Keratinocyte (primary cell): ENCODE measurements around the gene CRYGC. TPM values are rescaled to one million over a fixed set of nuclear protein-coding genes. Genes with fewer than 3 reads are reported as not detected.

Source experiments
- DNase-seq: peaks from one replicate; pipeline ENCODE4 v3.0.0-alpha.2; 2011; ENCODE audit warnings: low read depth, missing footprints, low spot score
- FAIRE-seq: peaks from 2 replicates; lab custom pipeline; 2011; peaks lifted over from hg19 to GRCh38; lab: Jason Lieb, UNC
- H2AFZ ChIP-seq: 2 replicates; pipeline ENCODE4 v1.6.0; 2012; ENCODE audit warnings: low read length, control low read depth, inconsistent platforms; ENCODE audit not compliant: control insufficient read depth
- H3K27ac ChIP-seq: 2 replicates; pipeline ENCODE4 v1.5.1; 2011; ENCODE audit warnings: low read length; ENCODE audit not compliant: control insufficient read depth, insufficient read depth
- H3K27me3 ChIP-seq: 3 replicates; pipeline ENCODE4 v1.6.0; 2011; ENCODE audit warnings: low read length; ENCODE audit not compliant: control insufficient read depth, insufficient read depth; ENCODE audit errors: extremely low read depth
- H3K36me3 ChIP-seq, 2 experiments: 2 replicates in 1 of 2; 3 replicates in 1 of 2; pipeline ENCODE4 v1.5.1; 2011; ENCODE audit warnings: low read length in 2 of 2, mild to moderate bottlenecking in 1 of 2; ENCODE audit not compliant: control insufficient read depth in 2 of 2, insufficient read depth in 2 of 2; ENCODE audit errors: extremely low read depth in 1 of 2
- H3K4me1 ChIP-seq: 3 replicates; pipeline ENCODE4 v1.5.1; 2011; ENCODE audit warnings: low read length; ENCODE audit not compliant: control insufficient read depth, insufficient read depth; ENCODE audit errors: extremely low read depth
- H3K4me2 ChIP-seq: 3 replicates; pipeline ENCODE4 v1.6.0; 2011; ENCODE audit warnings: low read depth, low read length; ENCODE audit not compliant: control insufficient read depth, insufficient read depth; ENCODE audit errors: extremely low read depth
- H3K4me3 ChIP-seq, 3 experiments: fragments of 200-600 bp in 1 of 3; sonication (generic) in 1 of 3; 2 replicates in 2 of 3; 3 replicates in 1 of 3; pipeline ENCODE4 v1.5.1; 2011 to 2016; ENCODE audit warnings: low read length in 3 of 3, mild to moderate bottlenecking in 3 of 3, control low read depth in 2 of 3, inconsistent platforms in 1 of 3, low read depth in 1 of 3, mixed read lengths in 1 of 3, mixed run types in 1 of 3, moderate library complexity in 1 of 3; ENCODE audit not compliant: control insufficient read depth in 2 of 3, insufficient read depth in 2 of 3; ENCODE audit errors: extremely low read depth in 1 of 3
- H3K79me2 ChIP-seq: 2 replicates; pipeline ENCODE4 v1.6.0; 2012; ENCODE audit warnings: low read length; ENCODE audit not compliant: control insufficient read depth, insufficient read depth
- H3K9ac ChIP-seq: 3 replicates; pipeline ENCODE4 v1.6.0; 2011; ENCODE audit warnings: low read length; ENCODE audit not compliant: control insufficient read depth, insufficient read depth; ENCODE audit errors: extremely low read depth
- H3K9me1 ChIP-seq: 3 replicates; pipeline ENCODE4 v1.6.0; 2011; ENCODE audit warnings: low read length; ENCODE audit not compliant: control insufficient read depth, insufficient read depth; ENCODE audit errors: extremely low read depth
- H3K9me3 ChIP-seq: 2 replicates; pipeline ENCODE4 v1.5.1; 2012; ENCODE audit warnings: low read depth, low read length; ENCODE audit not compliant: control insufficient read depth
- H4K20me1 ChIP-seq: 3 replicates; pipeline ENCODE4 v1.6.0; 2011; ENCODE audit warnings: low read length; ENCODE audit not compliant: control insufficient read depth, insufficient read depth; ENCODE audit errors: extremely low read depth
- EZH2 ChIP-seq: IDR thresholded peaks from one replicate; pipeline ENCODE4 v1.6.1; 2012; ENCODE audit warnings: inconsistent platforms, mild to moderate bottlenecking, low read length, moderate library complexity
- dilution Hi-C: fragments of 300-500 bp; cut with MboI; formaldehyde crosslinking; loops from one replicate; pipeline ENCODE4 v1.7.0; 2020; ENCODE audit warnings: low sequenced_read_pairs; ENCODE audit not compliant: extremely low pct_ligation_motif_present
- polyA plus RNA-seq, 5 experiments: library from polyadenylated mRNA; depleted of rRNA in 3 of 5; stranded (reverse) in 3 of 5; stranded (forward) in 1 of 5; unstranded in 1 of 5; fragments of >200 nt; gene quantifications; 1 replicate in 1 of 5; 2 replicates in 3 of 5; 3 replicates in 1 of 5; pipeline versions ENCODE4 v1.2.1 to v1.2.3, GENCODE V29; 2011 to 2012; ENCODE audit warnings: missing spikeins in 2 of 5, low read depth in 1 of 5, low replicate concordance in 1 of 5
- TF ChIP-seq, protein P1 (sequence below), 3 experiments: IDR thresholded peaks in 1 of 3; conservative IDR thresholded peaks in 1 of 3; optimal IDR thresholded peaks in 1 of 3; 2 replicates in 2 of 3; 3 replicates in 1 of 3; pipeline versions ENCODE3 to v1.5.1; 2011; ENCODE audit warnings: low read length in 3 of 3, mild to moderate bottlenecking in 3 of 3, moderate library complexity in 2 of 3, control low read depth in 1 of 3, inconsistent platforms in 1 of 3; ENCODE audit not compliant: insufficient read depth in 2 of 3; ENCODE audit errors: extremely low read depth in 1 of 3

Gene CRYGC
- polyA plus RNA-seq, 1 donor (not counting 4 experiments of a cell fraction or from before 2014, with no cell fraction given), result not detected

GRCh38 chr2:208142925-208143799, 13.5 kb upstream of the CRYGC start:
- FAIRE-seq (no peak), DNase-seq (no peak)
- Histone ChIP-seq H3K9ac (no peak overlapping the region), H4K20me1 (no peaks in the 10 kb centered on the region), H3K79me2 (no peaks in the 10 kb centered on the region), H3K9me3 (no peaks in the 10 kb centered on the region), H2AFZ (no peak overlapping the region), H3K4me2 (no peak overlapping the region), H3K27ac (no peak overlapping the region), H3K9me1 (no peaks in the 10 kb centered on the region), H3K36me3 (no peaks in the 10 kb centered on the region), H3K4me1 (no peaks in the 10 kb centered on the region), H3K4me3 (no peak overlapping the region), H3K27me3 (no peaks in the 10 kb centered on the region)
- dilution Hi-C loops, result no loop called here
- TF ChIP-seq, protein P1, sequence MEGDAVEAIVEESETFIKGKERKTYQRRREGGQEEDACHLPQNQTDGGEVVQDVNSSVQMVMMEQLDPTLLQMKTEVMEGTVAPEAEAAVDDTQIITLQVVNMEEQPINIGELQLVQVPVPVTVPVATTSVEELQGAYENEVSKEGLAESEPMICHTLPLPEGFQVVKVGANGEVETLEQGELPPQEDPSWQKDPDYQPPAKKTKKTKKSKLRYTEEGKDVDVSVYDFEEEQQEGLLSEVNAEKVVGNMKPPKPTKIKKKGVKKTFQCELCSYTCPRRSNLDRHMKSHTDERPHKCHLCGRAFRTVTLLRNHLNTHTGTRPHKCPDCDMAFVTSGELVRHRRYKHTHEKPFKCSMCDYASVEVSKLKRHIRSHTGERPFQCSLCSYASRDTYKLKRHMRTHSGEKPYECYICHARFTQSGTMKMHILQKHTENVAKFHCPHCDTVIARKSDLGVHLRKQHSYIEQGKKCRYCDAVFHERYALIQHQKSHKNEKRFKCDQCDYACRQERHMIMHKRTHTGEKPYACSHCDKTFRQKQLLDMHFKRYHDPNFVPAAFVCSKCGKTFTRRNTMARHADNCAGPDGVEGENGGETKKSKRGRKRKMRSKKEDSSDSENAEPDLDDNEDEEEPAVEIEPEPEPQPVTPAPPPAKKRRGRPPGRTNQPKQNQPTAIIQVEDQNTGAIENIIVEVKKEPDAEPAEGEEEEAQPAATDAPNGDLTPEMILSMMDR (optimal IDR thresholded peaks at IDR 0.05 in 1 of 3, IDR thresholded peaks at IDR 0.05 in 1 of 3, conservative IDR thresholded peaks at IDR 0.05 in 1 of 3; ENCODE audit: extremely low read depth in 1 of 3, insufficient read depth in 2 of 3, low read length in 3 of 3), result no peak
- no peak for TF ChIP-seq EZH2

DNA sequence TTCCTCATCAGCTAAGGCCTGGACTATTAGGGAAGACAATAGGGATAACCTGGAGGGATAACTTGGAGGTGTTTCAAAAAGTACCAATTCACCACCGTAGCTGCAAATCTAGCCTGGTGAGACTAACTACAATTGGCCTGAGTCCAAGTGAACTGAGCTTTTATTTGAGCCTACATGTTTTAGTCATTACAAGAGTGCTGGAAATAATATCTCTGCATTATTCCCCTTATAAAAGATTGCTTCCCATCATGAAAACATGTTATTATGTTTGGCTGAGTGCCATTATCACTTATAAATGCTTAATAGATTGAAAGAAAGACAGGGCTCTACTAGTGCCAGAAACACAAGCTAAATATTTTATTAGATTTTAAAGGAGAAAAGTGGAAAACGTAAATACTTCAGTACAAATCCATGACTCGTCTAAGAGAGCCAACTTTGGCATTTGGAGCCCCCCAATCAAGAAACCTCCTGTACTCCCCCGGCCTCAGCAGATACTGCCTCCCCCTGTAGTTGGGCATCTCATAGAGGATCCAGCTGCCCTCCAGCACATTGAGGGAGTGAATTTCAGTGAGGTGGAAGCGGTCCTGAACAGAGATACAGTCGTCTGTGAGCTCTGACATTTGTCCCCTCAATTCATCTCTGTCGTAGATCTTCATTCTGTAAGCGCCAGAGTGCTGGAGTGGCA, 12.8 kb upstream of the CRYGC start:
- H3K4me3 ChIP-seq, result no peak overlapping the region
- DNase-seq, result no peak
- H3K9ac ChIP-seq, result no peak overlapping the region
- H3K79me2 ChIP-seq, result no peaks in the 10 kb centered on the region
- H3K27me3 ChIP-seq, result no peaks in the 10 kb centered on the region
- H4K20me1 ChIP-seq, result no peaks in the 10 kb centered on the region
- H3K9me3 ChIP-seq, result no peaks in the 10 kb centered on the region
- H2AFZ ChIP-seq, result no peak overlapping the region
- H3K27ac ChIP-seq, result no peak overlapping the region
- no peaks in the 10 kb centered on the region for H3K9me1 ChIP-seq
- no peaks in the 10 kb centered on the region for H3K36me3 ChIP-seq
- TF ChIP-seq EZH2, result no peak
- TF ChIP-seq, protein P1 (optimal IDR thresholded peaks at IDR 0.05 in 1 of 3, IDR thresholded peaks at IDR 0.05 in 1 of 3, conservative IDR thresholded peaks at IDR 0.05 in 1 of 3; ENCODE audit: extremely low read depth in 1 of 3, insufficient read depth in 2 of 3, low read length in 3 of 3), result no peak
- H3K4me1 ChIP-seq, result no peaks in the 10 kb centered on the region
- H3K4me2 ChIP-seq, result no peak overlapping the region
- dilution Hi-C loops, result no loop called here
- no peak for FAIRE-seq
